HepG2 (cell line): ENCODE measurements around the gene USB1. TPM values are rescaled to one million over a fixed set of nuclear protein-coding genes. Genes with fewer than 3 reads are reported as not detected.

Source experiments
- ARID5B ChIP-seq: IDR thresholded peaks from 2 replicates; pipeline ENCODE4 v1.4.0; 2020; ENCODE audit warnings: mild to moderate bottlenecking, missing genetic modification reagents
- ARNT2 ChIP-seq: sonication (generic); formaldehyde crosslinking; IDR thresholded peaks from 2 replicates; pipeline ENCODE4 v1.8.0; 2022; ENCODE audit warnings: mild to moderate bottlenecking, low read depth, missing genetic modification reagents, moderate library complexity
- LRRFIP1 ChIP-seq: sonication (generic); formaldehyde crosslinking; conservative IDR thresholded peaks from 2 replicates; pipeline ENCODE4 v1.4.0; 2020; ENCODE audit warnings: missing genetic modification reagents
- PREB ChIP-seq: sonication (generic); formaldehyde crosslinking; IDR thresholded peaks from 2 replicates; pipeline ENCODE4 v1.4.0; 2020; ENCODE audit warnings: missing genetic modification reagents
- ZNF138 ChIP-seq: sonication (generic); formaldehyde crosslinking; IDR thresholded peaks from 2 replicates; pipeline ENCODE4 v1.5.0; 2020; ENCODE audit warnings: mild to moderate bottlenecking, low read depth, missing genetic modification reagents
- ZNF446 ChIP-seq: sonication (generic); formaldehyde crosslinking; IDR thresholded peaks from 2 replicates; pipeline ENCODE4 v1.5.0; 2020; ENCODE audit warnings: mild to moderate bottlenecking, missing genetic modification reagents
- ZSCAN21 ChIP-seq: sonication (generic); formaldehyde crosslinking; IDR thresholded peaks from 2 replicates; pipeline ENCODE4 v1.8.0; 2022; ENCODE audit warnings: mild to moderate bottlenecking, missing genetic modification reagents, moderate library complexity, borderline replicate concordance
- ZSCAN29 ChIP-seq: sonication (generic); formaldehyde crosslinking; conservative IDR thresholded peaks from 2 replicates; pipeline ENCODE4 v1.4.0; 2020; ENCODE audit warnings: mild to moderate bottlenecking, missing genetic modification reagents
- polyA plus RNA-seq, 8 experiments: library from polyadenylated mRNA; depleted of rRNA in 3 of 8; stranded (reverse) in 7 of 8; unstranded in 1 of 8; fragments of >200 nt; fragmentation: Illumina TruSeq in 4 of 8; extraction: Trizol in 4 of 8; gene quantifications; 2 replicates each; pipeline versions ENCODE4 v1.2.1 to v1.2.3, GENCODE V29; 2011 to 2016; ENCODE audit warnings: low read depth in 4 of 8, missing spikeins in 1 of 8, mixed read lengths in 1 of 8; ENCODE audit not compliant: insufficient read depth in 1 of 8
- total RNA-seq, 5 experiments: library from RNA; depleted of rRNA; stranded (reverse); fragments of >200 nt; fragmentation: Illumina TruSeq; extraction: Trizol; gene quantifications; 2 replicates each; pipeline ENCODE4 v1.2.3, GENCODE V29; 2016; ENCODE audit warnings: low read depth in 1 of 5
- TF ChIP-seq, protein P1 (sequence below): sonication (generic); formaldehyde crosslinking; IDR thresholded peaks from 2 replicates; pipeline ENCODE4 v1.5.1; 2020; ENCODE audit warnings: mild to moderate bottlenecking, missing genetic modification reagents, moderate library complexity
- TF ChIP-seq, protein P2 (sequence below): sonication (generic); formaldehyde crosslinking; IDR thresholded peaks from 2 replicates; pipeline ENCODE4 v1.5.0; 2020; ENCODE audit warnings: mild to moderate bottlenecking, missing genetic modification reagents
- TF ChIP-seq, protein P3 (sequence below): sonication (generic); formaldehyde crosslinking; IDR thresholded peaks from 2 replicates; pipeline ENCODE4 v1.5.0; 2020; ENCODE audit warnings: mild to moderate bottlenecking, missing genetic modification reagents, moderate library complexity

Gene USB1
- total and polyA plus RNA-seq, 2 of the 13 experiments (the other 11 are each of a cell fraction or from before 2014, with no cell fraction given) = 16.7 to 65.4 TPM

- no peak for TF ChIP-seq LRRFIP1 (CRISPR knock-in tag)
- TF ChIP-seq ZNF446 (CRISPR knock-in tag) = 0 out of 2 replicates have a peak, but pooled peaks have one; percentile 19
- TF ChIP-seq ARID5B (CRISPR knock-in tag) = 0 out of 2 replicates have a peak, but pooled peaks have one; percentile 19
- no peak for TF ChIP-seq ZNF138 (CRISPR knock-in tag)
- TF ChIP-seq, protein P1, sequence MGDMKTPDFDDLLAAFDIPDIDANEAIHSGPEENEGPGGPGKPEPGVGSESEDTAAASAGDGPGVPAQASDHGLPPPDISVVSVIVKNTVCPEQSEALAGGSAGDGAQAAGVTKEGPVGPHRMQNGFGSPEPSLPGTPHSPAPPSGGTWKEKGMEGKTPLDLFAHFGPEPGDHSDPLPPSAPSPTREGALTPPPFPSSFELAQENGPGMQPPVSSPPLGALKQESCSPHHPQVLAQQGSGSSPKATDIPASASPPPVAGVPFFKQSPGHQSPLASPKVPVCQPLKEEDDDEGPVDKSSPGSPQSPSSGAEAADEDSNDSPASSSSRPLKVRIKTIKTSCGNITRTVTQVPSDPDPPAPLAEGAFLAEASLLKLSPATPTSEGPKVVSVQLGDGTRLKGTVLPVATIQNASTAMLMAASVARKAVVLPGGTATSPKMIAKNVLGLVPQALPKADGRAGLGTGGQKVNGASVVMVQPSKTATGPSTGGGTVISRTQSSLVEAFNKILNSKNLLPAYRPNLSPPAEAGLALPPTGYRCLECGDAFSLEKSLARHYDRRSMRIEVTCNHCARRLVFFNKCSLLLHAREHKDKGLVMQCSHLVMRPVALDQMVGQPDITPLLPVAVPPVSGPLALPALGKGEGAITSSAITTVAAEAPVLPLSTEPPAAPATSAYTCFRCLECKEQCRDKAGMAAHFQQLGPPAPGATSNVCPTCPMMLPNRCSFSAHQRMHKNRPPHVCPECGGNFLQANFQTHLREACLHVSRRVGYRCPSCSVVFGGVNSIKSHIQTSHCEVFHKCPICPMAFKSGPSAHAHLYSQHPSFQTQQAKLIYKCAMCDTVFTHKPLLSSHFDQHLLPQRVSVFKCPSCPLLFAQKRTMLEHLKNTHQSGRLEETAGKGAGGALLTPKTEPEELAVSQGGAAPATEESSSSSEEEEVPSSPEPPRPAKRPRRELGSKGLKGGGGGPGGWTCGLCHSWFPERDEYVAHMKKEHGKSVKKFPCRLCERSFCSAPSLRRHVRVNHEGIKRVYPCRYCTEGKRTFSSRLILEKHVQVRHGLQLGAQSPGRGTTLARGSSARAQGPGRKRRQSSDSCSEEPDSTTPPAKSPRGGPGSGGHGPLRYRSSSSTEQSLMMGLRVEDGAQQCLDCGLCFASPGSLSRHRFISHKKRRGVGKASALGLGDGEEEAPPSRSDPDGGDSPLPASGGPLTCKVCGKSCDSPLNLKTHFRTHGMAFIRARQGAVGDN (CRISPR knock-in tag) = 0 out of 2 replicates have a peak, but pooled peaks have one; percentile 5
- TF ChIP-seq ARNT2 (CRISPR knock-in tag) = peak; percentile 24
- TF ChIP-seq, protein P2, sequence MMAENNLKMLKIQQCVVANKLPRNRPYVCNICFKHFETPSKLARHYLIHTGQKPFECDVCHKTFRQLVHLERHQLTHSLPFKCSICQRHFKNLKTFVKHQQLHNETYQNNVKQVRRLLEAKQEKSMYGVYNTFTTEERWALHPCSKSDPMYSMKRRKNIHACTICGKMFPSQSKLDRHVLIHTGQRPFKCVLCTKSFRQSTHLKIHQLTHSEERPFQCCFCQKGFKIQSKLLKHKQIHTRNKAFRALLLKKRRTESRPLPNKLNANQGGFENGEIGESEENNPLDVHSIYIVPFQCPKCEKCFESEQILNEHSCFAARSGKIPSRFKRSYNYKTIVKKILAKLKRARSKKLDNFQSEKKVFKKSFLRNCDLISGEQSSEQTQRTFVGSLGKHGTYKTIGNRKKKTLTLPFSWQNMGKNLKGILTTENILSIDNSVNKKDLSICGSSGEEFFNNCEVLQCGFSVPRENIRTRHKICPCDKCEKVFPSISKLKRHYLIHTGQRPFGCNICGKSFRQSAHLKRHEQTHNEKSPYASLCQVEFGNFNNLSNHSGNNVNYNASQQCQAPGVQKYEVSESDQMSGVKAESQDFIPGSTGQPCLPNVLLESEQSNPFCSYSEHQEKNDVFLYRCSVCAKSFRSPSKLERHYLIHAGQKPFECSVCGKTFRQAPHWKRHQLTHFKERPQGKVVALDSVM = 0 out of 2 replicates have a peak, but pooled peaks have one; percentile 2
- TF ChIP-seq, protein P3, sequence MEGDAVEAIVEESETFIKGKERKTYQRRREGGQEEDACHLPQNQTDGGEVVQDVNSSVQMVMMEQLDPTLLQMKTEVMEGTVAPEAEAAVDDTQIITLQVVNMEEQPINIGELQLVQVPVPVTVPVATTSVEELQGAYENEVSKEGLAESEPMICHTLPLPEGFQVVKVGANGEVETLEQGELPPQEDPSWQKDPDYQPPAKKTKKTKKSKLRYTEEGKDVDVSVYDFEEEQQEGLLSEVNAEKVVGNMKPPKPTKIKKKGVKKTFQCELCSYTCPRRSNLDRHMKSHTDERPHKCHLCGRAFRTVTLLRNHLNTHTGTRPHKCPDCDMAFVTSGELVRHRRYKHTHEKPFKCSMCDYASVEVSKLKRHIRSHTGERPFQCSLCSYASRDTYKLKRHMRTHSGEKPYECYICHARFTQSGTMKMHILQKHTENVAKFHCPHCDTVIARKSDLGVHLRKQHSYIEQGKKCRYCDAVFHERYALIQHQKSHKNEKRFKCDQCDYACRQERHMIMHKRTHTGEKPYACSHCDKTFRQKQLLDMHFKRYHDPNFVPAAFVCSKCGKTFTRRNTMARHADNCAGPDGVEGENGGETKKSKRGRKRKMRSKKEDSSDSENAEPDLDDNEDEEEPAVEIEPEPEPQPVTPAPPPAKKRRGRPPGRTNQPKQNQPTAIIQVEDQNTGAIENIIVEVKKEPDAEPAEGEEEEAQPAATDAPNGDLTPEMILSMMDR (CRISPR knock-in tag) = peak; percentile 44
- 0 out of 2 replicates have a peak, but pooled peaks have one; percentile 12 for TF ChIP-seq ZSCAN29 (CRISPR knock-in tag)
- TF ChIP-seq PREB (CRISPR knock-in tag) = 0 out of 2 replicates have a peak, but pooled peaks have one; percentile 32
- TF ChIP-seq ZSCAN21 (CRISPR knock-in tag) = peak; percentile 39; the same call in 1 of the 2 replicates
Observed at GRCh38 chr16:57999366-57999970, 1.7 kb upstream of the USB1 start (continued).
